MCF 10A (cell line): ENCODE measurements around the gene PRDM9. TPM values are rescaled to one million over a fixed set of nuclear protein-coding genes. Genes with fewer than 3 reads are reported as not detected.

Source experiments
- BruUV-seq: library from RNA; stranded (reverse); fragments of 400-500 nt; replicated peaks from 2 replicates; lab custom pipeline; 2021; lab: Mats Ljungman, UMichigan
- CTCF ChIA-PET: fragments of 300-600 bp; sonication (Branson Sonifier 250); formaldehyde crosslinking; extraction: SDS; loops from one replicate; lab custom pipeline; 2021; ENCODE audit warnings: antibody characterized with exemption, inconsistent platforms; lab: Yijun Ruan, JAX
- POLR2A ChIA-PET: fragments of 300-600, 350-650 bp; sonication (Branson Sonifier 250); formaldehyde crosslinking; extraction: SDS; loops from one replicate; lab custom pipeline; 2020; ENCODE audit warnings: antibody characterized with exemption, inconsistent platforms; lab: Yijun Ruan, JAX
- DNase-seq: peaks from one replicate; pipeline ENCODE4 v3.0.0-alpha.2; 2018; ENCODE audit not compliant: unreplicated experiment
- H3K27ac Mint-ChIP-seq: one replicate; pipeline ENCODE4 v1.8.0; 2022; ENCODE audit warnings: mild to moderate bottlenecking, low read depth, mixed read lengths; ENCODE audit not compliant: unreplicated experiment
- H3K27me3 Mint-ChIP-seq: one replicate; pipeline ENCODE4 v1.8.0; 2022; ENCODE audit warnings: mixed read lengths; ENCODE audit not compliant: insufficient read depth, unreplicated experiment
- H3K36me3 Mint-ChIP-seq: one replicate; pipeline ENCODE4 v1.8.0; 2022; ENCODE audit warnings: mild to moderate bottlenecking, moderate library complexity, mixed read lengths; ENCODE audit not compliant: insufficient read depth, unreplicated experiment
- H3K4me1 Mint-ChIP-seq: one replicate; pipeline ENCODE4 v1.8.0; 2022; ENCODE audit warnings: mixed read lengths; ENCODE audit not compliant: insufficient read depth, unreplicated experiment
- H3K4me3 Mint-ChIP-seq: one replicate; pipeline ENCODE4 v1.8.0; 2022; ENCODE audit warnings: mild to moderate bottlenecking, moderate library complexity, mixed read lengths; ENCODE audit not compliant: unreplicated experiment
- H3K9me3 Mint-ChIP-seq: one replicate; pipeline ENCODE4 v1.8.0; 2022; ENCODE audit warnings: mixed read lengths; ENCODE audit not compliant: unreplicated experiment
- CTCF ChIP-seq: fragments of 200-600 bp; IDR thresholded peaks from one replicate; pipeline ENCODE4 v1.8.0; 2022; ENCODE audit warnings: antibody characterized with exemption, mild to moderate bottlenecking; ENCODE audit not compliant: unreplicated experiment
- intact Hi-C: fragments of 100-400 bp; cut with micrococcal nuclease; formaldehyde crosslinking; loops from 2 replicates; pipeline ENCODE4 v1.14.1; 2022
- total RNA-seq: library from RNA; stranded (reverse); gene quantifications from 2 replicates; pipeline ENCODE4 v1.2.3, GENCODE V29; 2022

Gene PRDM9
- total RNA-seq, 1 experiment from 2014 or later: not detected

GRCh38 chr5:23528677-23529076, 21.3 kb downstream of the PRDM9 start:
- DNase-seq: no peak
- ChIA-PET POLR2A (no interaction called here), CTCF (interaction anchor here (0.6 to 0.7 kb wide), 3 partner anchors 317 to 1710 kb away, joined by 3 to 4 read pairs (median 4); no protein-coding TSS in a partner anchor)
- intact Hi-C loops: no loop called here
- Mint-ChIP-seq H3K4me1 (no peaks in the 10 kb centered on the region), H3K9me3 (no peaks in the 10 kb centered on the region), H3K4me3 (no peak overlapping the region), H3K27me3 (no peaks in the 10 kb centered on the region), H3K36me3 (peaks cover 6% of the 10 kb centered on the region), H3K27ac (no peak overlapping the region)
- TF ChIP-seq CTCF: no peak
- no TSS peak for BruUV-seq

GRCh38 chr5:23530571-23530970, 23.2 kb downstream of the PRDM9 start:
- intact Hi-C loops: no loop called here

GRCh38 chr5:23571059-23571458, 63.6 kb downstream of the PRDM9 start:
- no TSS peak for BruUV-seq
- H3K27me3 Mint-ChIP-seq: no peaks in the 10 kb centered on the region
- ChIA-PET CTCF (interaction anchor here (0.6 to 0.7 kb wide), 3 partner anchors 242 to 266 kb away, joined by 3 to 4 read pairs (median 3); no protein-coding TSS in a partner anchor), POLR2A (no interaction called here)
- H3K4me1 Mint-ChIP-seq: no peaks in the 10 kb centered on the region
- intact Hi-C loops: no loop called here
- H3K36me3 Mint-ChIP-seq: no peaks in the 10 kb centered on the region
- H3K9me3 Mint-ChIP-seq: peaks cover 7% of the 10 kb centered on the region
- H3K4me3 Mint-ChIP-seq: no peak overlapping the region
- H3K27ac Mint-ChIP-seq: no peak overlapping the region
- no peak for DNase-seq
- TF ChIP-seq CTCF: no peak

More at GRCh38 chr5:23530571-23530970, 23.2 kb downstream of the PRDM9 start:
- no peaks in the 10 kb centered on the region for H3K27me3 Mint-ChIP-seq
- no peak overlapping the region for H3K27ac Mint-ChIP-seq
- H3K4me1 Mint-ChIP-seq: no peaks in the 10 kb centered on the region
- POLR2A ChIA-PET: no interaction called here
- no peaks in the 10 kb centered on the region for H3K9me3 Mint-ChIP-seq
- no peak for DNase-seq
- BruUV-seq: no TSS peak
- no peak for TF ChIP-seq CTCF
- H3K4me3 Mint-ChIP-seq: no peak overlapping the region
- CTCF ChIA-PET: no interaction called here
- H3K36me3 Mint-ChIP-seq: peaks cover 6% of the 10 kb centered on the region
